Stimulated activated CD8-positive, alpha-beta memory T cell treated with anti-CD3 and anti-CD28 coated beads, Interleukin-12 subunit alpha, Interleukin-12 subunit beta, amount 100 ng/mL, for 1 hour (primary cell): ENCODE results near the gene DPYSL5.
A peak's percentile ranks its signal among the peaks of the same experiment; 100 is the strongest.

Source experiments
- DNase-seq: peaks from one replicate; pipeline ENCODE4 v3.0.0-alpha.2; 2020; ENCODE audit warnings: low read depth

DPYSL5 gene

GRCh38 chr2:26846334-26847306 lies 1.3 kb upstream of the DPYSL5 start:
- peak; percentile 24 for DNase-seq

DNA sequence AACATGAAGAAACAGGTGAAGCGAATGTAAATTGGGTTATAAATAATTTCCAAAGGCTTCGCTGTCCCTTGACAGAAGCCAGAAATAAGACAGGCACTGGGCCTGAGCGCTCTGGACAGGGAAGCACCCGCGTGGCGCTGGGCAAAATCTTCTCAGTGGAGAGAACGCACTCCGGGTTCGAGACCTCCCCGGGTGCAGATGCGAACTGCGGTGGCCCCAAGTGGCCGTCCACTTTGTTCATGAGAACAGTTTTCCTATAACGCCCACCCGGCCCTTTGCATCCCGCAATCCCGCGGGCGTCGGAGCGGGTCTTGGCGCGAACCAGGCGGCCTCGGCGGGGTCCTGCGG lies 651 bp upstream of the DPYSL5 start:
- no peak for DNase-seq

DNA sequence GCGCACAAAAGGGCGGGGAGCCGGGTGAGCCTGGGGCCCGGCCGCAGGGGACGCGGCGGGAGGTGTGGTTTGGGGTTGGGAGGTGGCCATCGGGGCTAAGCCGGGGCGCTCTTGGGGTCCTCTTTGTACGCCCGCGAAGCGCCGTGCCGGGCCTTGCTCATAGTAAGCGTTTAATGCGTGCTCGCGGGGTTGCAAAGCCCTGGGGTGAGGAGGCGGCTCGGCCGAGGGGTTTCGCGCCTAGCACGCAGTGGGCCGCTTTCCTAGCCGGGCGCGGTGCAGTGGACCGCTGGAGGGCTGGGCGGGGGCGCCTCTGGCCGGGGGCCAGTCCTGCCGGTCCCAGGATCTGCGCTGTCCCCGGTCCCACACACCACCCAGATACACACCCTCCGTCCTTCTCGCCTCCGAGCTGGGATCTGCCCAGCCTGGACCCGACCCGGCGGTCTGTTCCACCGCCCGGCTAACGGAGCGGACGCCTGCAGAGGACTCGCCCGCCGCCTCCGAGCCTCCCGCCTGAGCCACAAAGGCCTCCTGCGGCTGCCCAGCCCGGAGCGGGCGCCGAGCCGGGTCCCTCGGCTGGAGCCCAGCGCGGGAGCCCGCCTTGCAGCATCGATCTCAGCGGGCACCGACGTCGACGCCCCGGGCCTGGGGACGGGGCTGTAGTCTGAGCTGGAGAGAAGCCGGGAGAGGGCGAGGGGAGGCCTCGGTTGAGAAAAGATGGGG lies 564 bp downstream of the DPYSL5 start:
- DNase-seq: no peak

- DNase-seq: no peak
These were observed 1.4 kb downstream of the DPYSL5 start for GRCh38 chr2:26849056-26849999.

DNA sequence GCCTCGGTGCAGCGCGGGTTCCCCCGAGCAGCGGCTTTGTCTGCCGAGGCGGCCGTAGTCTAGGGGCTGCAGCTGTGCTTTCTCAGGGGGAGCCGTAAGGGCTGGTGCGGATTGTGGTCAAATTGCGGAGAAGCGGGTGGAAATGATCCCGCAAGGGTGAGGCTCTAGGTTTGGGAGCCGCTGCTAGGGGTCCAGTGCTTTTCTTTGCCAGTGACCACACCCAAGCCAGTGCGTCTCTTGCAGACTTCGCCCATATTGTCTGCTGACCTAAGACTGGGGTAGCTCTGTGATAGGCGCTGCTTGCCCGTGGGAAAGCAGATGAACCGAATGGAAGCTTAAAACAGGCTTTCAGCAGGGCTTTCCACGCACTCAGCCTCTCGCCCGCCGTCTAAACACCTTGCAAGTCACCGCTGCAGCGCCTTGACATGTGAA lies 2.1 kb downstream of the DPYSL5 start:
- DNase-seq: no peak

DNA sequence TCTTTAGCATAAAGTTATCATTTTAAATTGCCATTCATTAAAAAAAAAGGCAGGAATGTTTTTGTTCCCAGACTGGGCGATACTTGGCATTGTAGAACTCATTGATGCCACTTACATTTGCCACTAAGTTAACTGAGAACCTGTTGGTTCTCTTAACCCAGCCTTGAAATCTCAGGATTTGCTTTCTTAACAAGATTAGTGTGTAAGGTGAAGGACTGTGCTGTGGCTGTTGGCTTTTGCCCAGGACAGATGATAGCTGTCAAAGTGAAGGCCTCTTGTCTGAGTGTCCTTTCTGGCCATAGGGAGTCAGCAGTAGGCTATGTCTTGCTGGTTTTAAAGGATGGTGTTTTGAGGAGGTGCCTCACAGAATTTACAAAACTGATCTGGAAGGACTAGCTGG lies 2.6 kb downstream of the DPYSL5 start:
- DNase-seq: no peak

GRCh38 chr2:26852405-26853306 lies 4.7 kb downstream of the DPYSL5 start:
- DNase-seq: no peak

DNA sequence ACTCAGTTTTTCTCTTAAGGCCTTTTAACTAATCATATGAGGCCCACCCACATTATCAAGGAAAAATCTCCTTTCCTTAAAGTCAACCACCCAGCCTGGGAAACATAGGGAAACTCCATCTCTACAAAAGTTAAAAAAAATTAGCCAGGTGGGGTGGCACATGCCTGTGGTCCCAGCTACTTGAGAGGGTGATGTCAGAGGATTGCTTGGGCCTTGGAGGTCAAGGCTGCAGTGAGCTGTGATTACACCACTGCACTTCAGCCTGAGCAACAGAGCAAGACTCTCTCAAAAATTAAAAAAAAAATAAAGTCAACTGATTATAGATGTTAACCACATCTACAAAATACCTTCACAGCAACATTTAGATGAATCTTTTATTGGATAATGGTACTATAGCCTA lies 5.8 kb downstream of the DPYSL5 start:
- DNase-seq: no peak

DNA sequence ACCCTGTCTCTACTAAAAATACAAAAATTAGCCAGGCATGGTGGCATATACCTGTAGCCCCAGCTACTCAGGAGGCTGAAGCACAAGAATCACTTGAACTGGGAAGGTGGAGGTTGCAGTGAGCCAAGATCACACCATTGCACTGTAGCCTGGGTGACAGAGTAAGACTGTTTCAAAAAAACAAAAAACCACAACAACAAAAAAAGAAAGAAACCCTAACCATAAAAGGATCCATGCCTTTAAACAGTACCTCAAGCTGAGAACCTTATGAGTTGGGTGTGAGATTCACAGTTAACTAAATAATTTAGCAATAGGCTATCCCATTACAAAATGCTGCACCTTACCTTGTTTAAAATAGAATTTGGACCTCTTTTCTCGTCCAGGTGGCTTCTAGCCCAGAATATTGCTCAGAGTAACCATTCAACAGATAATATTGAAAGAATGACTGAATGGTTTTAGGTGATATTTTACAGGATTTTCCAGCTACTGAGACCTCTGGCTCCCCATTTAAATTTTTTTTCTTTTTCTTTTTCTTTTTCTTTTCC lies 6.4 kb downstream of the DPYSL5 start:
- DNase-seq: no peak

- DNase-seq: no peak
These were observed 7.5 kb downstream of the DPYSL5 start for GRCh38 chr2:26855466-26855865.

- DNase-seq: no peak
These were observed 11.7 kb downstream of the DPYSL5 start for GRCh38 chr2:26859622-26860021.

- DNase-seq: no peak
These were observed 12.4 kb downstream of the DPYSL5 start for GRCh38 chr2:26860211-26860850.

- DNase-seq: no peak
These were observed 13.8 kb downstream of the DPYSL5 start for GRCh38 chr2:26861610-26862224.

DNA sequence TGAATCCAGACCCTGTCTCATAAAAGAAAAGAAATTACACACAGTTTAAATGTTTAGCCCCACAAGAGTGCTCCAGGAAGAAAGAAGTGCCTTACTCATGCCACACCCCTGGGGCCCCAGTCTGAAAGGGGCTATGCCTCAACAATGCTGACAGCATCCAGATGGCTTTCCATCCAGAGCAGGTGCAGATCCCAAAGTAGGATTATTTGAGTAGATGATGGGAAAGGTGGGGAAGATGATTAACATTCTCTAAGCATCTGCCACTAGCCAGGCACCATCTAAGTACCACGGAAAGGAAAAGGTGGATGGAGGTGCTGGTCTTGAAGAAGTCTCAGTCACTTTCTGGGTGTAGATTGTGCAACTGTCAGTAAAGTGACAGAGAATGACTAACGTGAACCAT lies 16.3 kb downstream of the DPYSL5 start:
- DNase-seq: no peak

DNA sequence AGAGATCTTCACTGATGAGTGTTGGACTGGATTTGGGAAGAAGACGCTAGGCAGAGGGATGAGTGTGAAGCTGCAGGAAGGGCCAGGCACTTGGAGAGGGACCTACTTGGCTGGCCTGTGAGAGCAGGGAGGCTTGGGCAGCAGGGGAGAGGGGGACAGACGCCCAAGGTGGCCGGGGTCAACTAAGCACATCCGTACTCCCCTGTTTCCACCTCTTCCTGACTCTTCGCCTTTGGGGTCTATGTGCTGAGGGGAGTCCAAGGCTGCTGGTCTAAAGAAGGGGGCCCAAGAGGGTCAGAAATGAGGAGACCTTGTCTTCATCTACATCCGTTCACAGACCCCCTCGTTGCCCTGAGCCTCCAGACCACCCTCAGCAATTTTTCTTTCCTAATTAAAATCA lies 16.7 kb downstream of the DPYSL5 start:
- DNase-seq: no peak

DNA sequence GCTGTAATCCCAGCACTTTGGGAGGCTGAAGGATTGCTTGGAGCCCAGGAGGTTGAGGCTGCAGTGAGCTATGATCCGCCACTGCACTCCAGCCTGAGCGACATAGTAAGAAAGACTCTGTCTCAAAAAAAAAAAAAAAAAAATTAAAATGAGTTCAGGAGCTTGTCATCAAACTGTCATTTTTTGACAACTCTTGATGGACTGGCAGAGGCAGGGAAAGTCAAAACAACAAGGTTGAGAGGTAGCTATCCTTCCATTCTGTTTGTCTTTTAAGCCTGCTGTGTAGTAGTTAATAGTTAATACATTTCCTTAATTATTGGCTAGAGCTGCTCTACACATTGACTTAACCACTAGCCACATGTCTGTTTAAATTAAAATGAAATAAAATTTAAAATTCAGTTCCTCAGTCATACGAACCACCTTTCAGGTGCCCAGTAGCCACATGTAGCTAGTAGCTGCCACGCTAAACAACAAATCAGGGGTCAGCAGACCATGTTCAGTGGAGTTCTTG lies 22.7 kb downstream of the DPYSL5 start:
- DNase-seq: no peak

DNA sequence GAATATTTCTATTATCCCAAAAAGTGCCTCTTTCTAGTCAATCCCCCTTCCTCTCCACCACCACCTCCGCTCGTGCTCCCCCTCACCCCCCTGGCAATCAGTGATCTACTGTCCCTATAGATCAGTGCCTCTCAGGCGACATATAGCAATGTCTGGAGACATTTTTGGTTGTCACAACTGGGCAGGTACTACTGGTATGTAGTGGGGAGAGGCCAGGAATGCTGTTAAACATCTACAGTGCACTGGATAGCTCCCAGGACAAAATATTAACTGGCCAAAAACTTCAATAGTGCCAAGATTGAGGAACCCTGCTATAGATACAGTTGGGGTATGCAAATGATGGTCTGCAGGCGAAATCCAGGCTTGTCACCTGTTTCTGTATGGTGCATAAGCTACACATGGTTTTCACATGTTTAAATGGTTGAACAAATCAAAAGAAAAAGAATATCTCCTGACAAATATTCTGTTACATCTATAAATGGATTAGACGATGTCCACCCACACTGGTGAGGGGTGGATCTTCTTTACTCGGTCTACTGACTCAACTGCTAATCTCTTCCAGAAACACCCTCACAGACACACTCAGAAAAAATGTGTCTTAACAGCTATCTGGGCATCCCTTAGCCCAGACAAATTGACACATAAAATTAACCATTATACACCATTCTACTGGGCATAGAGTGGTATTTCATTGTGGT lies 25.5 kb downstream of the DPYSL5 start:
- DNase-seq: no peak

GRCh38 chr2:26874514-26874913 lies 26.6 kb downstream of the DPYSL5 start:
- no peak for DNase-seq

DNA sequence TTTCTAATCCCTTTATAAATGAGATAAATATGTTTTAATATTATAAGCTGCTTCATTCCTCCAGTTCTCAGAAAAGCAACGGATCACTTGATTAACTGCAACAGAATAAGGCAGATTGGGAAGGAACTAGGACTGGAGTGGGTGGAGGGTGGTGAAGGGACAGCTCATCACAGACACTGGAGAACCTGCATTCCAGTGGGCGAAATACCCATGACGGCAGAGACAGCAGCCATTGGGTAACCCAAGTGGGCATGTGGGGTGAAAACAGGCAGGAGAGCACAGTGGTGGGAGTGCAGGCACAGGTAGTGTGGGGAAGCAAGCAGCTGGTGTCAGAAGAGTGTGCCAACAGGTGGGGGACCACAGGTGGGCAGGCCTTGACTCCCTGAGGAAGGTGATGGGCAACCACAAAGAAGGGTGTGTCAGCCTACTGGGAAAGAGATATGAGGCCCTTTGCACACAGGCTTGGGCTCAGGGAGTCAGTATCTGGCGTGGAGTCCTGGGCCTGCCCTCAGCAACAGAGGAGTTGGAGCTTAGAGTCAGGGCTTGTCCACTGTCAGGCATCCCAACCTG lies 27.2 kb downstream of the DPYSL5 start:
- no peak for DNase-seq
